Measurements from ENCODE around the gene MOK. TPM values are rescaled to one million over a fixed set of nuclear protein-coding genes. Genes with fewer than 3 reads are reported as not detected.

Gene MOK
- total RNA-seq, 1 donor from 2014 or later: 15.8 TPM

- Histone ChIP-seq H3K9me3 (no peaks in the 10 kb centered on the region), H3K27ac (no peak overlapping the region), H3K27me3 (ENCODE audit: low read depth) (no peaks in the 10 kb centered on the region), H3K36me3 (peaks cover 97% of the 10 kb centered on the region), H3K4me1 (peaks cover 6% of the 10 kb centered on the region), H3K4me3 (no peak overlapping the region)
- ATAC-seq (no peak), DNase-seq (no peak)
- TF ChIP-seq CTCF (IDR thresholded peaks at IDR 0.05): no peak
- intact Hi-C loops (cut with DNase I): no loop called here
Observed at GRCh38 chr14:102348376-102348775, 43.4 kb upstream of the MOK start.

GRCh38 chr14:102346645-102347044, 41.7 kb upstream of the MOK start:
- Histone ChIP-seq H3K4me1 (peaks cover 6% of the 10 kb centered on the region), H3K4me3 (no peak overlapping the region), H3K27me3 (ENCODE audit: low read depth) (no peaks in the 10 kb centered on the region), H3K9me3 (no peaks in the 10 kb centered on the region), H3K36me3 (peaks cover 98% of the 10 kb centered on the region), H3K27ac (no peak overlapping the region)
- no peak for TF ChIP-seq CTCF (IDR thresholded peaks at IDR 0.05)
- intact Hi-C loops (cut with DNase I): no loop called here
- no peak for ATAC-seq
- no peak for DNase-seq

GRCh38 chr14:102345232-102345631, 40.3 kb upstream of the MOK start:
- intact Hi-C loops (cut with DNase I): no loop called here
- no peaks in the 10 kb centered on the region for H3K4me1 ChIP-seq
- DNase-seq (no peak), ATAC-seq (no peak)
- peaks cover 97% of the 10 kb centered on the region for H3K36me3 ChIP-seq
- TF ChIP-seq CTCF (IDR thresholded peaks at IDR 0.05): no peak
- H3K4me3 ChIP-seq: no peak overlapping the region
- H3K9me3 ChIP-seq: no peaks in the 10 kb centered on the region
- no peak overlapping the region for H3K27ac ChIP-seq
- no peaks in the 10 kb centered on the region for H3K27me3 ChIP-seq (ENCODE audit: low read depth)

- DNase-seq (no peak), ATAC-seq (no peak)
- H3K27me3 ChIP-seq (ENCODE audit: low read depth): no peaks in the 10 kb centered on the region
- H3K4me1 ChIP-seq: no peaks in the 10 kb centered on the region
- intact Hi-C loops (cut with DNase I): no loop called here
- TF ChIP-seq CTCF (IDR thresholded peaks at IDR 0.05): no peak
- no peak overlapping the region for H3K27ac ChIP-seq
- no peak overlapping the region for H3K4me3 ChIP-seq
- no peaks in the 10 kb centered on the region for H3K9me3 ChIP-seq
- peaks cover 95% of the 10 kb centered on the region for H3K36me3 ChIP-seq
Observed at GRCh38 chr14:102344485-102344884, 39.5 kb upstream of the MOK start.

GRCh38 chr14:102344084-102344483, 39.1 kb upstream of the MOK start:
- peaks cover 95% of the 10 kb centered on the region for H3K36me3 ChIP-seq
- DNase-seq: no peak
- no peak overlapping the region for H3K4me3 ChIP-seq
- ATAC-seq: no peak
- no peak overlapping the region for H3K27ac ChIP-seq
- H3K4me1 ChIP-seq: no peaks in the 10 kb centered on the region
- no peaks in the 10 kb centered on the region for H3K27me3 ChIP-seq (ENCODE audit: low read depth)
- no peaks in the 10 kb centered on the region for H3K9me3 ChIP-seq
- no peak for TF ChIP-seq CTCF (IDR thresholded peaks at IDR 0.05)
- intact Hi-C loops (cut with DNase I): no loop called here

- DNase-seq: no peak
- intact Hi-C loops (cut with DNase I): no loop called here
Observed at GRCh38 chr14:102342238-102342637, 37.3 kb upstream of the MOK start.

More at GRCh38 chr14:102342238-102342637, 37.3 kb upstream of the MOK start:
- no peak overlapping the region for H3K27ac ChIP-seq
- peaks cover 87% of the 10 kb centered on the region for H3K36me3 ChIP-seq
- no peak for TF ChIP-seq CTCF (IDR thresholded peaks at IDR 0.05)
- no peaks in the 10 kb centered on the region for H3K9me3 ChIP-seq
- no peak overlapping the region for H3K4me3 ChIP-seq
- H3K27me3 ChIP-seq (ENCODE audit: low read depth): no peaks in the 10 kb centered on the region
- H3K4me1 ChIP-seq: no peaks in the 10 kb centered on the region
- ATAC-seq: no peak
